Osteoblast (primary cell): ENCODE results near the gene AFAP1L2. TPM values are rescaled to one million over a fixed set of nuclear protein-coding genes. Genes with fewer than 3 reads are reported as not detected.
A peak's percentile ranks its signal among the peaks of the same experiment; 100 is the strongest.

Experiments
- DNase-seq: peaks from one replicate; pipeline ENCODE4 v3.0.0; 2011; ENCODE audit warnings: low spot score, mixed read lengths; ENCODE audit not compliant: insufficient read length; ENCODE audit errors: missing footprints
- H2AFZ ChIP-seq: 2 replicates; pipeline ENCODE4 v1.6.0; 2011; ENCODE audit warnings: mild to moderate bottlenecking, low read length
- H3K27ac ChIP-seq: 2 replicates; pipeline ENCODE4 v1.5.1; 2011; ENCODE audit warnings: mild to moderate bottlenecking, low read depth, low read length, moderate library complexity
- H3K27me3 ChIP-seq: 2 replicates; pipeline ENCODE4 v1.6.0; 2012; ENCODE audit warnings: mild to moderate bottlenecking, control low read depth, inconsistent platforms, low read length, moderate library complexity; ENCODE audit not compliant: insufficient read depth
- H3K36me3 ChIP-seq: 2 replicates; pipeline ENCODE4 v1.5.1; 2011; ENCODE audit warnings: mild to moderate bottlenecking, low read length, control low read depth, moderate library complexity; ENCODE audit not compliant: insufficient read depth
- H3K4me1 ChIP-seq: 2 replicates; pipeline ENCODE4 v1.5.1; 2011; ENCODE audit warnings: mild to moderate bottlenecking, low read length, control low read depth, moderate library complexity; ENCODE audit not compliant: insufficient read depth
- H3K4me2 ChIP-seq: 2 replicates; pipeline ENCODE4 v1.6.0; 2011; ENCODE audit warnings: mild to moderate bottlenecking, low read length; ENCODE audit not compliant: insufficient read depth
- H3K4me3 ChIP-seq: fragments of 200-600 bp; sonication (generic); 3 replicates; pipeline ENCODE4 v1.5.1; 2012; ENCODE audit warnings: mild to moderate bottlenecking, low read length, inconsistent platforms; ENCODE audit not compliant: insufficient read depth
- H3K79me2 ChIP-seq: 2 replicates; pipeline ENCODE4 v1.6.0; 2012; ENCODE audit warnings: mild to moderate bottlenecking, low read length, control low read depth, inconsistent platforms; ENCODE audit not compliant: insufficient read depth
- H3K9me3 ChIP-seq: 2 replicates; pipeline ENCODE4 v1.5.1; 2011; ENCODE audit warnings: low read depth, low read length, control low read depth
- H4K20me1 ChIP-seq: 2 replicates; pipeline ENCODE4 v1.6.0; 2012; ENCODE audit warnings: mild to moderate bottlenecking, low read length, control low read depth; ENCODE audit not compliant: insufficient read depth
- CTCF ChIP-seq: IDR thresholded peaks from 2 replicates; pipeline ENCODE4 v1.5.1; 2011; ENCODE audit warnings: mild to moderate bottlenecking, low read depth, low read length, moderate library complexity; ENCODE audit errors: extremely low read depth
- total RNA-seq: library from RNA; depleted of rRNA; stranded (reverse); fragments of >200 nt; gene quantifications from 2 replicates; pipeline ENCODE4 v1.2.3, GENCODE V29; 2012

The AFAP1L2 gene
- total RNA-seq, 1 donor = 0.36 TPM

DNA sequence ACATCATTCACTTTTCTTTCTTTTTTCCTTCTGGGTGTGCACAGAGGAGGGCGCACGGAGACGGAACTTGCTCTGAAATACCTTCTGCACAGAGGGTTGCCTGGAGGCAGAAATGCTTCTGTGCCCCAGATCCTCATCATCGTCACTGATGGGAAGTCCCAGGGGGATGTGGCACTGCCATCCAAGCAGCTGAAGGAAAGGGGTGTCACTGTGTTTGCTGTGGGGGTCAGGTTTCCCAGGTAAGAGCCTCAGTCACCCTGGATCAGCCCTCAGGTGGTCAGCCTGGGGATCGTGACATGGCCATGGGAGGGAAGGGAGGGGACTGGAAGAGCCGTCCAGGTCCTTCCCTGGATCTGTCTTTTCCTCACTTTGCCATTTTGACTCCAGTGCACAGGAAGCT, 131.6 kb downstream of the AFAP1L2 start:
- no peak overlapping the region for H3K4me3 ChIP-seq
- TF ChIP-seq CTCF = no peak
- H3K79me2 ChIP-seq = no peaks in the 10 kb centered on the region
- no peak overlapping the region for H3K4me2 ChIP-seq
- H3K27ac ChIP-seq = no peak overlapping the region
- no peaks in the 10 kb centered on the region for H4K20me1 ChIP-seq
- H3K36me3 ChIP-seq = no peaks in the 10 kb centered on the region
- peaks cover 39% of the 10 kb centered on the region for H3K27me3 ChIP-seq
- no peaks in the 10 kb centered on the region for H3K9me3 ChIP-seq
- peaks cover 6% of the 10 kb centered on the region for H3K4me1 ChIP-seq
- DNase-seq = no peak
- no peak overlapping the region for H2AFZ ChIP-seq

GRCh38 chr10:114271779-114272167, 132.5 kb downstream of the AFAP1L2 start:
- Histone ChIP-seq H2AFZ (no peak overlapping the region), H3K36me3 (no peaks in the 10 kb centered on the region), H3K27ac (no peak overlapping the region), H3K4me2 (peak overlapping the region; percentile 2), H3K27me3 (peaks cover 37% of the 10 kb centered on the region), H3K4me1 (peaks cover 6% of the 10 kb centered on the region), H3K9me3 (no peaks in the 10 kb centered on the region), H4K20me1 (no peaks in the 10 kb centered on the region), H3K79me2 (no peaks in the 10 kb centered on the region), H3K4me3 (no peak overlapping the region)
- peak; percentile 95 for DNase-seq
- no peak for TF ChIP-seq CTCF

GRCh38 chr10:114271075-114271778, 133.1 kb downstream of the AFAP1L2 start:
- H3K4me2 ChIP-seq = peak overlapping the region; percentile 2
- H3K4me3 ChIP-seq = no peak overlapping the region
- no peak overlapping the region for H2AFZ ChIP-seq
- no peak for TF ChIP-seq CTCF
- no peaks in the 10 kb centered on the region for H4K20me1 ChIP-seq
- H3K79me2 ChIP-seq = no peaks in the 10 kb centered on the region
- peaks cover 34% of the 10 kb centered on the region for H3K27me3 ChIP-seq
- no peak overlapping the region for H3K27ac ChIP-seq
- no peaks in the 10 kb centered on the region for H3K9me3 ChIP-seq
- DNase-seq = no peak
- H3K36me3 ChIP-seq = no peaks in the 10 kb centered on the region
- peaks cover 6% of the 10 kb centered on the region for H3K4me1 ChIP-seq

- TF ChIP-seq CTCF = no peak
- no peaks in the 10 kb centered on the region for H3K9me3 ChIP-seq
- H3K27me3 ChIP-seq = peaks cover 17% of the 10 kb centered on the region
- no peaks in the 10 kb centered on the region for H4K20me1 ChIP-seq
- no peaks in the 10 kb centered on the region for H3K79me2 ChIP-seq
- H2AFZ ChIP-seq = no peak overlapping the region
- H3K4me2 ChIP-seq = no peak overlapping the region
- H3K27ac ChIP-seq = no peak overlapping the region
- peaks cover 5% of the 10 kb centered on the region for H3K4me1 ChIP-seq
- no peak for DNase-seq
- H3K4me3 ChIP-seq = no peak overlapping the region
- H3K36me3 ChIP-seq = no peaks in the 10 kb centered on the region
Measured at GRCh38 chr10:114266521-114266920, 137.8 kb downstream of the AFAP1L2 start.
